ENCODE results near the gene MAB21L2.
"Not testable (repeated sequence)": the region's sequence is repeated elsewhere in the genome, so short reads cannot be mapped to it uniquely, and the experiment has no call there.

The MAB21L2 gene

DNA sequence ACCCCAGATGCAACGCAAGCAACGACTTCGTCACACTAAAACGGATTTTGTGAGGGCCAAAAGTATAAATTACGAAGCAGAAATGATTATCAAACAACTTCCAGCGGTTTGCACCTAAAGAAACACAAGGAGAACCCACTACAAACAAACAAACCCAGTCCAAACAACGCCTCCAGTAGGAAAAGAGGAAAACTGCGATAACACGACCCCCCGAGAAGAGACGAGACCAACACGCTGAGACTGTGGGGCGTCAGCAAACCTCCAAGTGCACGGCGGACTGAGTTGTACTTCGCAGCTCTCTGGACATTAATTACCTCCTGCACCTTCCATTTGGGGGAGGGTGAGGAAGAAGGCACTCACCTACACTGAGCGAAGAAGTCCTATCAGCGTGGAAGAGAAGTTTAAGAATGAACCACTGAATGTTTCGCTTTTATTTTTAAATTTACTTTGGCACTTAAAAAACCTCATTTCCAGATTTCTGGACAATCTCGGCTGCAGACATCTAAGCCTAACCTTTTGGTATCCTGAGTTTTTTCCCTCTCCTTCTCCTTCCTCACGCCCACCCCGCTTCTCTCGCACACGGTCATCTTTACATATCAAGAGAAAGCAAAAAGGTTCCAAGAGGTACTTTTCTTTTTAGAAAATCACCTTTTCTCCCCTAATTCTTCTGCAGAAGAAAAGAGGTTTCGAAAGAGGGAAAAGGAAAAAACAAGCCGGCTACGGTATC is at the start of gene MAB21L2:
TSS of gene MAB21L2 (plus strand) at position 6 of the 727 bp plus-strand sequence. CDS start 879 bp downstream, outside the sequence.
- no peak for DNase-seq

DNA sequence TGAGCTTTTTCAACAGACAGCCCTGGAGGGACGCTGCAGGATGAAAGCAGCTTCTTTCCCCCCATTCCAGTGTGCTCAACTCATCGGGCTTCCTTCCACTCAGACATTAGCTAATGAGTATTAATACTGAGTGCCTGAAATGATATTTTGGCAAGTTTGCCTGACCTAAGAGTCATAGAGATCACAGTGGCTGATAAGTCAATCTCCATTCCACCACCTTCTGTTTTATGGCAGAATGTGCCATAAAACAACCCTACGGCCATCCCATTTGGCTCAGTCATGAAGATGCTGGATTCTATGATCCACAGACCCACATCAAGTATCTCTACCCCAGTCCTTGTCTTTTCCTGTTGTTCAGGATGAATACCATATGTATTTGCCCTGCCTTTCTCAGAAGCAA is 48.3 kb upstream of the MAB21L2 start:
- DNase-seq: no peak

GRCh38 chr4:150534818-150535217 is 47.1 kb upstream of the MAB21L2 start:
- DNase-seq: no peak

- not testable (repeated sequence) for DNase-seq
Observed at GRCh38 chr4:150537911-150538310, 44.0 kb upstream of the MAB21L2 start.

DNA sequence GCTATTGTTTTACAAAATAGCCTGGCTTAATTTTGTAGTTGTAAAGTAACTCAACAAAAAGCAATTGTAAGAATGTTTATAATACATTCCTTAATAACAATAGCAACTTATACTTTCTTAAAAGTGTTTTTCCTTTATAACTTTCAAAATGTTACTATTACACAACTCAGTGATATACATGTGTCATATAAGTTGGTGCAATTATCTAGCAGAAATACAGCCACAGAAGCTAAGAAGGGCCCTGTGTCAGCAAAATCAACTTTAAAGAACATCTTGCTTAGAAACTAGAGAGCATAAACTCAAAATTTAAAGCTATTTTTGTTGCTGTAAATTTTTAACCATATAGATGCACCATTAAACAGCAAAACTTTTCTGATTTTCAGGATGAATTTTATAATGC is 41.4 kb upstream of the MAB21L2 start:
- no peak for DNase-seq

- no peak for DNase-seq
Observed at GRCh38 chr4:150540959-150541360, 41.0 kb upstream of the MAB21L2 start.

DNA sequence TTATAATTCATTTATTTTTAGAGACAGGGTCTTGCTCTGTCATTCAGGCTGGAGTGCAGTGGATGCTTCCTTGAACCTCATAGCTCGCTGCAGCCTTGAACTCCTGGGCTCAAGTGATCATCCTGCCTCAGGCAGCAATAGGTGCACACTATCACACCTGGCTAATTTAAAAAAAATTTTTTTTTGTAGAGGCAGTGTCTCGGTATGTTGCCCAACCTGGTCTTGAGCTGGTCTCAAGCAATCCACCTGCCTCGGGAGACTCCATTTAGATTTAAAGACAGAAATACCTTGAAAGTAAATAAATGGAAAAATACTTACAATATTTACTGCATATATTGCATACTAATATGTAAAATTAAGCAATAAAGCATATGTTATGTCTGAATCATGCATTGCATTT is 40.3 kb upstream of the MAB21L2 start:
- no peak for DNase-seq

- DNase-seq: no peak
Observed at GRCh38 chr4:150543042-150543441, 38.9 kb upstream of the MAB21L2 start.

DNA sequence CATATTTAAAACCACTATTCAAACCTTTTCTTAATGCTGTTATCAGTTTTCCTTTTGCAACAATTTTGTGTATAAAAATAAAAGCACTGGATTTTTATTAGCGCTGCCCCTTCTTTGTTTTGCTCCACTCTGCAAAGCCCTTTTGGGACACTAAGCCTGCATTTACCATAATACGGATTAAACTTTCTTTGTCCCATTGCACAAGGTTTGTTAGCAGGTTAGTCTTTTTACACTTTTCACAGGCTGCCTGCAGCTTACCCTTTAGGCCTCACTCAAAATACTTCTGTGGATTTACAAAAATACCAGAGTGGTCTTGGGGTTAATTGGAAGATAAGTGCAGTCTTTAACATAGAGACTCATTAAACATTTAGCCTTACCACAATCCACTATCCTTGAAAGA is 35.7 kb upstream of the MAB21L2 start:
- DNase-seq: no peak

- DNase-seq: no peak
Observed at GRCh38 chr4:150547154-150547838, 34.7 kb upstream of the MAB21L2 start.

GRCh38 chr4:150557811-150558210 is 24.1 kb upstream of the MAB21L2 start:
- DNase-seq: not testable (repeated sequence)

- DNase-seq: no peak
Observed at GRCh38 chr4:150561143-150561737, 20.7 kb upstream of the MAB21L2 start.

- no peak for DNase-seq
Observed at GRCh38 chr4:150562250-150562649, 19.7 kb upstream of the MAB21L2 start.

DNA sequence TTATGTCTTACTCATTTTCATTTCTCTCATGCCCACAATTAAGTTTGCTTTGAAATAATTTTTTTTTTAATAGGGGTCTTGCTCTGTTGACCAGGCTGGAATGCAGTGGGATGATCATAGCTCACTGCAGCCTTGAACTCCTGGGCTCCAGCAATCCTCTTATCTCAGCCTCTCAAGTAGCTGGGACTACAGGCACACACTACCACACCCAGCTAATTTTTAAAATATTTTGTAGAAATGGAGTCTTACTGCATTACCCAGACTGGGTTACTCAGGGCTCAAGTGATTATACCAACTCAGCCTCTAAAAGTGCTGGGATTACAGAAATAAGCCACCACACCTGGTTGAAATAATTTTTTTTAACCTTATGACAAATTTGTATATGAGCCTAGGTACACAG is 19.2 kb upstream of the MAB21L2 start:
- DNase-seq: no peak

- DNase-seq: not testable (repeated sequence)
Observed at GRCh38 chr4:150564967-150565366, 17.0 kb upstream of the MAB21L2 start.

GRCh38 chr4:150567070-150567469 is 14.9 kb upstream of the MAB21L2 start:
- no peak for DNase-seq

- no peak for DNase-seq
Observed at GRCh38 chr4:150569384-150569987, 12.5 kb upstream of the MAB21L2 start.

DNA sequence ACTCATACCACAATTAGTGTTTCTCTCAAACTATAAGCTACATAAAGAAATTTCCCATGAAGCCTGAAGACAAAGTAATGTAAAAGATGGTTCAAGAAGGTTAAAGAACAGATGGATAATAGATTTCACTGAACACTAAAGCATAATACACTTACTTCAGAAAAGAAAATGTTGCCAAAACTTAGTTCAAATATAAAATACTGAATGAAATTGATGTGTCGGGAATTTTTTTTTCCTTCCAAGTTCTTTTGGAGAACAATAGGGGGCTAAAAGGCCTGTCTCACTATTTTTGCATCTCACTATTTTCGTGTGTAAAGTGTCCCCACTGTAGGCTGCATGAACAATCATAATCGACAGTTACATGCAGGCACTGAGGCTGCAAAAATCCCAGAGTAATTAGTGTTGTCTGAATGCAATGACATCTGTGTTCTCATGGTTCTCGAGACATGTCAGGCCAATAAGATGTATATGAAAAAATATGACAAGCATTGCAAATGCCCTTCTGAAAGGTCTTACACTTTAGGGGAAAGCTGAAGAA is 11.9 kb upstream of the MAB21L2 start:
- DNase-seq: no peak

- DNase-seq: no peak
Observed at GRCh38 chr4:150570862-150571261, 11.1 kb upstream of the MAB21L2 start.

GRCh38 chr4:150572704-150573504 is 9.0 kb upstream of the MAB21L2 start:
- no peak for DNase-seq

- DNase-seq: no peak
Observed at GRCh38 chr4:150573534-150573933, 8.4 kb upstream of the MAB21L2 start.

- no peak for DNase-seq
Observed at GRCh38 chr4:150574678-150575077, 7.3 kb upstream of the MAB21L2 start.

- DNase-seq: no peak
Observed at GRCh38 chr4:150577796-150578195, 4.2 kb upstream of the MAB21L2 start.

Measured in stimulated activated CD4-positive, alpha-beta T cell treated with anti-CD3 and anti-CD28 coated beads, Interleukin-15, amount 100 ng/mL, for 24 hours (primary cell).